Urothelium cell line (cell line): Measurements from ENCODE around the gene SLPI.

ENCODE experiments used
- DNase-seq: peaks from one replicate; pipeline ENCODE4 v3.0.0; 2011; ENCODE audit warnings: low spot score, mixed read lengths
- FAIRE-seq: peaks from 2 replicates; lab custom pipeline; 2011; peaks lifted over from hg19 to GRCh38; lab: Jason Lieb, UNC

Gene SLPI

GRCh38 chr20:45279992-45280391 is 25.6 kb upstream of the SLPI start:
- FAIRE-seq (no peak), DNase-seq (no peak)

GRCh38 chr20:45275338-45275737 is 21.0 kb upstream of the SLPI start:
- DNase-seq, result no peak
- FAIRE-seq, result no peak

- FAIRE-seq (no peak), DNase-seq (no peak)
Measured at GRCh38 chr20:45269754-45270270, 15.4 kb upstream of the SLPI start.

GRCh38 chr20:45269056-45269455 is 14.7 kb upstream of the SLPI start:
- DNase-seq, result no peak
- FAIRE-seq, result peak; percentile 76

- FAIRE-seq, result no peak
Measured at GRCh38 chr20:45268531-45268930, 14.2 kb upstream of the SLPI start.

GRCh38 chr20:45266977-45267376 is 12.6 kb upstream of the SLPI start:
- no peak for DNase-seq
- FAIRE-seq, result no peak

More at GRCh38 chr20:45268531-45268930, 14.2 kb upstream of the SLPI start:
- no peak for DNase-seq

- FAIRE-seq, result no peak
Measured at GRCh38 chr20:45263556-45264266, 9.3 kb upstream of the SLPI start.

GRCh38 chr20:45258664-45259063 is 4.3 kb upstream of the SLPI start:
- DNase-seq, result no peak
- FAIRE-seq, result no peak

More at GRCh38 chr20:45263556-45264266, 9.3 kb upstream of the SLPI start:
- no peak for DNase-seq

GRCh38 chr20:45258259-45258658 is 3.9 kb upstream of the SLPI start:
- DNase-seq (no peak), FAIRE-seq (no peak)

GRCh38 chr20:45257711-45258110 is 3.3 kb upstream of the SLPI start:
- FAIRE-seq (no peak), DNase-seq (no peak)

- no peak for DNase-seq
- no peak for FAIRE-seq
Measured at GRCh38 chr20:45257161-45257560, 2.8 kb upstream of the SLPI start.

- DNase-seq, result no peak
- FAIRE-seq, result no peak
Measured at GRCh38 chr20:45253261-45253660, 1.1 kb downstream of the SLPI start.

- FAIRE-seq, result no peak
- no peak for DNase-seq
Measured at GRCh38 chr20:45251884-45252560, 2.3 kb downstream of the SLPI start.

GRCh38 chr20:45248609-45249008 is 5.8 kb downstream of the SLPI start:
- no peak for DNase-seq
- no peak for FAIRE-seq

- no peak for FAIRE-seq
- no peak for DNase-seq
Measured at GRCh38 chr20:45247865-45248264, 6.5 kb downstream of the SLPI start.

GRCh38 chr20:45246109-45246508 is 8.3 kb downstream of the SLPI start:
- no peak for DNase-seq
- peak; percentile 48 for FAIRE-seq

GRCh38 chr20:45238139-45238538 is 16.2 kb downstream of the SLPI start:
- FAIRE-seq, result no peak
- no peak for DNase-seq

- no peak for DNase-seq
- FAIRE-seq, result peak; percentile 58
Measured at GRCh38 chr20:45235995-45236394, 18.4 kb downstream of the SLPI start.

GRCh38 chr20:45230631-45231030 is 23.7 kb downstream of the SLPI start:
- no peak for DNase-seq
- FAIRE-seq, result no peak

GRCh38 chr20:45229264-45230056 is 24.9 kb downstream of the SLPI start:
- DNase-seq (peak; percentile 53), FAIRE-seq (no peak)

GRCh38 chr20:45226287-45226686 is 28.1 kb downstream of the SLPI start:
- FAIRE-seq (no peak), DNase-seq (no peak)
